ENCODE data around the gene STRIT1.

GRCh38 chr3:155283092-155284056 lies 10.1 kb downstream of the STRIT1 start:
- no peak for TF ChIP-seq CTCF (conservative IDR thresholded peaks at IDR 0.05; ENCODE audit: low read length)
- no peak for TF ChIP-seq EZH2phosphoT487 (IDR thresholded peaks at IDR 0.05; ENCODE audit: borderline replicate concordance, low read depth, low read length)

Data from OCI-LY7 (cell line).